ENCODE measurements around the gene KDM2A.
"Not testable (repeated sequence)": the region's sequence is repeated elsewhere in the genome, so short reads cannot be mapped to it uniquely, and the experiment has no call there.

Gene KDM2A

DNA sequence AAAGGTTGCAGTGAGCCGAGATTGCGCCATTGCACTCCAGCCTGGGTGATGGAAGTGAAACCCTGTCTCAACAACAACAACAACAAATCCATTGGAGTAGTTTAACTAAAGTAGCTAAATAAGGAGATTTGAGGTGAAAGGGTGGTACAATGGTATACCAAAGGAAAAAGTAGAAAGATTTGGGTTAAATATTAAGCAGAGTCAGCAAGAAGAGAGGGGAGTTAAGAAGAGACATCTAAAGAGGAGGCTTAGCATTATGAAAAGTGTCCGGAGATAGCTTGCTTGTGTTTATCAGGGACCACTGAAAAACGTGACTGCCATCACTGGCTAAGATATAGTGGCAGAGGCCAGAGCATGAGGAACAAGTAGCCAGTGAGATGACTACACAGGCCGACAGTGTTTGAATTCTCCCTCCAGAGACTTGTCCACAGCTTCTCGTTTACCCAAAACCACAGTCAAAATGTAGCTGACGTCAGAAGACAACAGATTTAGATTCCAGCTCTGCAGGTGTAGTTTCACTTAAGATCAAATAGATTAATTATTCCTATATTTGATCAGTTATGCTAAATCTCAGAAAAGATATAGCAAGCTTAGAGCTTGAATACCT, 114.6 kb downstream of the KDM2A start:
- Histone ChIP-seq H3K27me3 (ENCODE audit: insufficient read depth, low read depth, severe bottlenecking) (no peaks in the 10 kb centered on the region), H3K36me3 (peaks cover 52% of the 10 kb centered on the region), H3K4me3 (ENCODE audit: low read depth, low read length) (no peak overlapping the region), H3K27ac (no peak overlapping the region), H3K9me3 (ENCODE audit: severe bottlenecking) (no peaks in the 10 kb centered on the region)
- TF ChIP-seq, protein P1, sequence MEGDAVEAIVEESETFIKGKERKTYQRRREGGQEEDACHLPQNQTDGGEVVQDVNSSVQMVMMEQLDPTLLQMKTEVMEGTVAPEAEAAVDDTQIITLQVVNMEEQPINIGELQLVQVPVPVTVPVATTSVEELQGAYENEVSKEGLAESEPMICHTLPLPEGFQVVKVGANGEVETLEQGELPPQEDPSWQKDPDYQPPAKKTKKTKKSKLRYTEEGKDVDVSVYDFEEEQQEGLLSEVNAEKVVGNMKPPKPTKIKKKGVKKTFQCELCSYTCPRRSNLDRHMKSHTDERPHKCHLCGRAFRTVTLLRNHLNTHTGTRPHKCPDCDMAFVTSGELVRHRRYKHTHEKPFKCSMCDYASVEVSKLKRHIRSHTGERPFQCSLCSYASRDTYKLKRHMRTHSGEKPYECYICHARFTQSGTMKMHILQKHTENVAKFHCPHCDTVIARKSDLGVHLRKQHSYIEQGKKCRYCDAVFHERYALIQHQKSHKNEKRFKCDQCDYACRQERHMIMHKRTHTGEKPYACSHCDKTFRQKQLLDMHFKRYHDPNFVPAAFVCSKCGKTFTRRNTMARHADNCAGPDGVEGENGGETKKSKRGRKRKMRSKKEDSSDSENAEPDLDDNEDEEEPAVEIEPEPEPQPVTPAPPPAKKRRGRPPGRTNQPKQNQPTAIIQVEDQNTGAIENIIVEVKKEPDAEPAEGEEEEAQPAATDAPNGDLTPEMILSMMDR (IDR thresholded peaks at IDR 0.05; ENCODE audit: low read depth, low read length), result no peak
- no peak for DNase-seq

DNA sequence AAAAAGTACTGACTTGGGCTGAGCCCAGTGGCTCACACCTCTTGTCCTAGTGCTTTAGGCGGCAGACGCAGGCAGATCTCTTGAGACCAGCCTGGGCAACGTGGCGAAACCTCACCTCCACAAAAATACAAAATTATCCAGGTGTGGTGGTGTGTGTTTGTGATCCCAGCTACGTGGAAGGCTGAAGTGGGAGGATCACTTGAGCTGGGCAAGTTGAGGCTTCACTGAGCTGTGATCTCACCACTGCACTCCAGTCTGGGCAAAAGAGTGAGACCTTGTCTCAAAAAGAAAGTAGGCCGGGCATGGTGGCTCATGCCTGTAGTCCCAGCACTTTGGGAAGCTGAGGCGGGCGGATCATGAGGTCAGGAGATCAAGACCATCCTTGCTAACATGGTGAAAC, 115.5 kb downstream of the KDM2A start:
- H3K4me3 ChIP-seq (ENCODE audit: low read depth, low read length); H3K27me3 ChIP-seq (ENCODE audit: insufficient read depth, low read depth, severe bottlenecking); H3K27ac ChIP-seq; DNase-seq; H3K9me3 ChIP-seq (ENCODE audit: severe bottlenecking): not testable (repeated sequence)
- peaks cover 43% of the 10 kb centered on the region for H3K36me3 ChIP-seq

DNA sequence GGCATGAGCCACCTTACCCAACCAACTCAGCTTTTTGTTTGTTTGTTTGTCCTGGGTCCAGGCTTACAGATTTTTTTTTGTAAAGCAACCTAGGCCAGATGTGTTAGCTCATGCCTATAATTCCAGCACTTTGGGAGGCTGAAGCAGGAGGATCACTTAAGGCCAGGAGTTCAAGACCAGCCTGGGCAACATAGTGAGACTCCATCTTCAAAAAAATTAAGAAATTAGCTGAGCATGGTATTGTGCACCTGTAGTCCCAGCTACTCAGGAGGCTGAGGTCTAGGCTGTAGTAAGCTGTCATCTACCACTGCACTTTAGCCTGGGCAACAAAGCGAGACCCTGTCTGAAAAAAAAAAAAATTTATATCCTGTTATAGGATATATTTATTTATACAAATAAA, 118.5 kb downstream of the KDM2A start:
- no peak for DNase-seq
- TF ChIP-seq, protein P1 (IDR thresholded peaks at IDR 0.05; ENCODE audit: low read depth, low read length), result no peak
- Histone ChIP-seq H3K9me3 (ENCODE audit: severe bottlenecking) (no peaks in the 10 kb centered on the region), H3K4me3 (ENCODE audit: low read depth, low read length) (no peak overlapping the region), H3K27ac (no peak overlapping the region), H3K27me3 (ENCODE audit: insufficient read depth, low read depth, severe bottlenecking) (no peaks in the 10 kb centered on the region), H3K36me3 (peaks cover 29% of the 10 kb centered on the region)

DNA sequence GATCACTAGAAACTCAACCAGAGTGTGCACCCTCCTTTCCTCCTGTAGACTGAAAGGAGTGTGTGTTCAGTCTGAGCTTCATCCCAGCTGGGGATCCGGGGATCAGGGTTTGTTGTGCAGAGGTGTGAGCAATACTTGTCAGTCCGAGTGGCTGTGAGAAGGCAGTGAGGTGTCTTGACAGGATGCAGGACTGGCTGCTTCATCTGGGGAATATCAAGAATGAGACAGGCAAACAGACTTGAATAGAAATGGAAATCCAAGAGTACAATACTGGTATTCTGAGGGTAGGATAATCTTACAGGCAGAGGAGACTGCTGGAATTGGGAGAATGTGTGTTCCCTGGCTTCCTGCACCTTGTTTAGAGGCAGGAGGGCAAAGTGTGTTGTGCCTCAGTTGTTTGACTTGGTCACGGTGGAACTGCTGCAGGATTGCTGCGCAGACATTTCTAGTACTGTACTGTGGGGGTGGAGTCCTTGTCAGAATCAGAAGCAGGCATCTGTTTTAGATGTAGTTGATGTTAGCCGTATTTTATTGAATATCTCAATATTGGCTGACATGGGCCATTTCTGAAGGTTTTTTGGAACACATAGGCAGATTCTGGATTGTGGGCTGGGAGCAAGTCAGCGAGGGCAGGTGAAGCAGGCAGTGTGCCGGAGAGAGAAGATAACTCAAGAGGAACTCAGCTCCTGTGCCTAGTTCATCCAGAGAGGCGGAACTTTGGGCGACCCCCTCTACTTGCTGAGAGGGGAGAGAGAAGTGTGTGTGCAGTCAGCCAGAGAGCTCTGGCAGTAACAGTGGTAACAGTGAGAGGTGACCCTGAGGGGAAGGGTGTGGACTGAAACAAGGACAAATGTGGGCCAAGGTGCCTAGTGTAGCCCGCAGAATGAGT, 120.1 kb downstream of the KDM2A start:
- H3K4me3 ChIP-seq (ENCODE audit: low read depth, low read length), result peak overlapping the region; percentile 31
- peak; percentile 31 for DNase-seq
- H3K36me3 ChIP-seq, result peaks cover 34% of the 10 kb centered on the region
- no peaks in the 10 kb centered on the region for H3K9me3 ChIP-seq (ENCODE audit: severe bottlenecking)
- H3K27me3 ChIP-seq (ENCODE audit: insufficient read depth, low read depth, severe bottlenecking), result no peaks in the 10 kb centered on the region
- H3K27ac ChIP-seq, result peak overlapping the region; percentile 55
- TF ChIP-seq, protein P1 (IDR thresholded peaks at IDR 0.05; ENCODE audit: low read depth, low read length), result no peak

DNA sequence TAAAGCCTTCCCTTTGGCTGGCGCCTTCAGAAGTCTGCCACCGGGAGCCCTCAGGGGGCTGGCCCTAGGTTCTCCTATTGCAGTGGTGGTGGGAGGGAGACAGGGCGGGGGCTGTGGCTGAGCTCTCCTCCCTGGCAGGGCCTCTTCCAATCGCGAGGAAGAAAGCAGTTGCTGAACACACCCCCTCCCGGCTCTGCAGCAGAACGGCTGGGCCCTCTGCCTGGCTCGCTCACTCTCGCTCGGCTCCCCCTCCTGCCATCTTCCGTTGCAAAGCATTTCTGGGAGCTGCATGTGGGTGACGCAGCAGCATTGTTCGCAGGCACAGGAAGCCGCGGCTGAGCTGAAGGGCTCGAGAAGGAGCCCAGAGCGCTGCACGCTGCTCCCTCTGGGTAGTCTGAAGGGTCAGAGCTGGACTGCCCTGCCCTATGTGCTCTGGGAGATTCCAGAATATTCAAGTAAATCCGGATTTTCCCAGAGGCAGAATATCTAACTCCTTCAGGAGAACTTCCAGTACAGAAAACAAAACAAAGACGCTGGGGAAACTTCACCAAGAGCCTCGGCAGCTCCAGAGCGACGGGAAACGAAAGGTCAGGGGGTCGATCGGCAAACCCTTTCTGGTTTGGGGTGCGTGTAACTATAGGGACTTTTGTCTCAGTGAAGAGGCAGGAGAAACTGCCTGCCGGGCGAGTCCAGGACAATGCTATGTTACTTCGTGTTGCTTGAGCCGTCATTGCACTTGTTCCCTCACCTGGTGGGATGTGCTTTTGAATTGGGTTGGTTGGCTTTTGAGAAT, 120.9 kb downstream of the KDM2A start:
- Histone ChIP-seq H3K27ac (peak overlapping the region; percentile 91), H3K36me3 (peaks cover 37% of the 10 kb centered on the region), H3K4me3 (ENCODE audit: low read depth, low read length) (peak overlapping the region; percentile 79), H3K27me3 (ENCODE audit: insufficient read depth, low read depth, severe bottlenecking) (no peaks in the 10 kb centered on the region), H3K9me3 (ENCODE audit: severe bottlenecking) (no peaks in the 10 kb centered on the region)
- peak; percentile 98 for DNase-seq
- TF ChIP-seq, protein P1 (IDR thresholded peaks at IDR 0.05; ENCODE audit: low read depth, low read length), result no peak

All from WERI-Rb-1 (cell line).